HG02840 (cell line): ENCODE results near the gene COL23A1.
"Not testable (repeated sequence)": the region's sequence is repeated elsewhere in the genome, so short reads cannot be mapped to it uniquely, and the experiment has no call there.

Source experiments
- ATAC-seq: cut with Tn5 transposase; IDR thresholded peaks from one replicate; pipeline ENCODE4 v1.9.1; 2021; ENCODE audit warnings: mild to moderate bottlenecking, moderate library complexity, moderate number of reproducible peaks; ENCODE audit not compliant: unreplicated experiment, low FRiP score

Gene COL23A1

DNA sequence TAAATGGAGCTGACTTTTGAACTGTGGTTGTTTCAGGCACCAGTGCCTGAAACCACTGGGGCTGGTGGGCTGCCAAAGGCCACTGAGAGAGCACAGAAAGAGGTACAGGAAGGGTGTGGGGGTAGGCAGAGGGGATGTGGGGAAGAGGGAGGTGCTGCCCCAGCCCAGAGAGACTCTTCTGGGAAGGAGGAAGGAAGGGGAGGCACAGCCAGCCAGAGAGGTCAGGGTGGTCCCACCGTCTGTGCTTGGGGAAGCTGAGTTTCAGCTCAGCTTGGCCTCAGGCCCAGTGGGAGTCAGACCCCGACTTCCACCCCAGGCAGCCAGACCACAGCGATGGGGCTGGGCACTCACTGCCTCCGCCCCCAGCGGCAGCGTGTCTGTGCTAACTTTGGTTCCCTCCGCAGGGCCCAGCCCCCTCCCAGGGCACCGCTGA lies 348.9 kb downstream of the COL23A1 start:
- ATAC-seq = no peak

DNA sequence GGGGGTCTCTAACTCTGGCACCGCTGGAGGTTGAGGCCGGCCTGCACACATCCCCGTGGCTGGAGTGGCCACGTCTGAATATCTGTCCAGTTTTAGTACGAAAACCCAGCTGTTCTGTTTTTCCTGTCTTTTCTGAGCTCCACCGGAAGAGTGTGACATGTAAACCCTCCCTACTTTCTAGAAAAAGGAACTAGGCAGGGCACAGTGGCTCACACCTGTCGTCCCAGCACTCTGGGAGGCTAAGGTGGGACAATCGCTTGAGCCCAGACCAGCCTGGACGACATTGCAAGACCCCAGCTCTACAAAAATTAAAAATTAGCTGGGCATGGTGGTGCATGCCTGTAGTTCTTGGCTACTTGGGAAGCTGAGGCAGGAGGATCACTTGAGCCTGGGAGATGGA lies 349.4 kb downstream of the COL23A1 start:
- no peak for ATAC-seq

DNA sequence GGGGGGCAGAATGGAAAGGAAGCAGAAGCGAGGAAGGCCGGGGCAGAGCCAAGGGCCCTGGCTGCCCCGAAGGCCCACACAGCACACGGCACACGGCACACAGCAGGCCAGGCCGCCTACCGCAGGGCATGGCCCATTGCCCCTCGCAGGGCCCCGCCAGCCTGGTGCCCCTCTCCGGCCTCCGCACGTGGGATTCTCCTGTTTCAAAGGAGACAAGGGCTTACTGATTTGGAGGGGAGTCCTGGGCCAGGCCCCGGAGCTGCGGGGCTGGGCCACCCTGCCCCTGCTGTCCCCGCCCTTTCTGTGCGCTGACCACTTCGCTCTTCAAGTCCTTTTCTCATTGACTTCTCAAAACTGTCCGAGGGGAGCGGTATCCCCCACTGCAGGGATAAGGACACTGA lies 349.9 kb downstream of the COL23A1 start:
- no peak for ATAC-seq

DNA sequence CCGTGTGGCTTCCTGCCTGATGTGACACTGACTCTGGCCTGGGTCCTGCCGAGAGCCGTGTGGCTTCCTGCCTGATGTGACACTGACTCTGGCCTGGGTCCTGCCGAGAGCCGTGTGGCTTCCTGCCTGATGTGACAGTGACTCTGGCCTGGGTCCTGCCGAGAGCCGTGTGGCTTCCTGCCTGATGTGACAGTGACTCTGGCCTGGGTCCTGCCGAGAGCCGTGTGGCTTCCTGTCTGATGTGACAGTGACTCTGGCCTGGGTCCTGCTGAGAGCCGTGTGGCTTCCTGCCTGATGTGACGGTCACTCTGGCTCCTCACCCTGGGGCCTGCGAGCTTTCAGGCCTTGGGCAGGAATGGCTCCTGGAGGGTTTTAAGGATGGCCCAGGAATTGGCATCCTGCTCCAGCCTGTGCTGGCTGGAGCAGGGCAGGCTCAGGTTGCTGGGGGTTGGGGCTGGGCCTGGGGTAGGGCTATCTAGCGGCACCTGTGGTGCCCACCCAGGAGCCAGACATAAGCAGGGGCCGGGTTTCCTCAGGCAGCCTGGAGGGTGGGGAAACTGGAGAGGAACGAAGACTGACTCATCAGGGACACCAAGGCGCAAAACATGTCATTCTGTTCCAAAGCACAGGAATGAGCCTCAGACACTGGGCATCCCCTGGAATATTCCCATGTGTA lies 350.4 kb downstream of the COL23A1 start:
- not testable (repeated sequence) for ATAC-seq

DNA sequence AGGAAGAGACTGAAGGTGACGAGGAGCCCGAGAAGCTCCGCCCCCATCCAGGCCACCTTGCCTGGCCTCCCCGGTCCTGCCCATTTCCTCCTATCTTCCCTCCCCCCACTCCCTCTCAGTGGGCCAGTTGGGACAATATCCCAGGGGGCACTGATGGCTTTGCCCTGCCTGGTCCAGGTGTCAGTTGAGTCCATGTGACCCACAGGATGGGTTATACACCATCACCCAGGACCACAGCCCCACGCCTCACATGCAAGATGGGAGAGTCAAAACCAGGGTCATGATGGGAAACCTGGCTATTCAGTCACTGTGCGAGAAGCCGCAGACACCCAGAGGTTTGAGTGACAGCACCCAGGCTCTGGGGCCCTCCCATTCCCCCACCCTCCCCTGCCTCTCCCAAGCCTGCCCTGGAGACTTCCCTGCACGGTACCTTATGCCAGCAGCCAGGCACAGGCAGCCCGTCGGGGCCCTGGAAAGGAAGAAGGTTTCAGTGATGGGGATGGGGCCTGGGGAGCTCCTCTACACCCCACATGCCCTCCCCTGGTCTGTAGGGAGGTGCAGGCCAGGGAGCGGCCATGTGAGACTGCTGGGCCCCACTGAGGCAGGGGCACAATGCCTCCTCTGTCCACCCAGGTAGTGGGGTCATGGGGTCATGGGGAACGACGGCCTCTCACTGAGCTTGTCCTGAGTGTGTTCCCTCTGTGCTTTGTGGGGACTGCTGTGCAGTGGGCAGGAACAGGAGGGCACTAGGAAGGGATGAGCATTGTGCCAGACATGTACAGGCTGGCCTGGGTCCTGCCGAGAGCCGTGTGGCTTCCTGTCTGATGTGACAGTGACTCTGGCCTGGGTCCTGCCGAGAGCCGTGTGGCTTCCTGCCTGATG lies 351.2 kb downstream of the COL23A1 start:
- ATAC-seq = no peak

GRCh38 chr5:178238313-178238635 lies 351.9 kb downstream of the COL23A1 start:
- no peak for ATAC-seq

GRCh38 chr5:178237431-178238312 lies 352.5 kb downstream of the COL23A1 start:
- ATAC-seq = no peak

DNA sequence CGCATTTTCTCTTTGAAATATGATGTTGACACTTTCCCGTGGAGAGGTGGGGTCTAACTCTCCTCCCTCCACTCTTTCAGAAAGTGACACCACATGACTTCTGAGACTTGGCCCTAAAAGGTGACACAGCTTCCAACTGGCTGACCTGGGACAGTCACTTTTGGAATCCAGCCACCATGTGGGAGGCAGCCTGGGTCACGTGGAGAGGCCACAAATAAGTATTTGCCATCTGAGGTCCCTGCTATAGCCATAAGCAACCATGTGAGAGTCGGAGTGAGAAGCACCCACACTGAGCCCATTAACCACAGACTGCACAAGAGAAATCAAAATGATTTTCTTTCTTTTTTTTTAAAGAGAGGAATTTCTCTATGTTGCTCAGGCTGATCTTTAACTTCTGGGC lies 353.5 kb downstream of the COL23A1 start:
- ATAC-seq = no peak

GRCh38 chr5:178236126-178236525 lies 354.1 kb downstream of the COL23A1 start:
- no peak for ATAC-seq

DNA sequence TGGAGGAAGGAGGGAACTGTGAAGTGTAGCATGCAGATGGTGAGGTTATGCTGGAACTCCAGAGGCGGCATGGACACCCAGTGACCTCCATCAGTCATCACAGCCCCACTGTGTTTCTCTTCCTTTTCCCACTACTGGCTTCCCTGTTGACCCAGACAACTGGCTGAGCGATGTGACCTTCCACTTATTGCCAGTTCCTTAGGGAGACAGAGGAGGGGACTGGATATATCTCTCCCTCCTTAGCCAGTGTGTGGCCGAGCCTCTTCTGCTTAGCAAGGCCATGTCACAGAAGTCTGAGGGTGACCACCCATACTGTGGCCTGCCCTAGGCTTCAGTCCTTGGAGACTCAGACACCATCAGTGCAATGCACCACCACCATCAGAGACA lies 354.6 kb downstream of the COL23A1 start:
- no peak for ATAC-seq

DNA sequence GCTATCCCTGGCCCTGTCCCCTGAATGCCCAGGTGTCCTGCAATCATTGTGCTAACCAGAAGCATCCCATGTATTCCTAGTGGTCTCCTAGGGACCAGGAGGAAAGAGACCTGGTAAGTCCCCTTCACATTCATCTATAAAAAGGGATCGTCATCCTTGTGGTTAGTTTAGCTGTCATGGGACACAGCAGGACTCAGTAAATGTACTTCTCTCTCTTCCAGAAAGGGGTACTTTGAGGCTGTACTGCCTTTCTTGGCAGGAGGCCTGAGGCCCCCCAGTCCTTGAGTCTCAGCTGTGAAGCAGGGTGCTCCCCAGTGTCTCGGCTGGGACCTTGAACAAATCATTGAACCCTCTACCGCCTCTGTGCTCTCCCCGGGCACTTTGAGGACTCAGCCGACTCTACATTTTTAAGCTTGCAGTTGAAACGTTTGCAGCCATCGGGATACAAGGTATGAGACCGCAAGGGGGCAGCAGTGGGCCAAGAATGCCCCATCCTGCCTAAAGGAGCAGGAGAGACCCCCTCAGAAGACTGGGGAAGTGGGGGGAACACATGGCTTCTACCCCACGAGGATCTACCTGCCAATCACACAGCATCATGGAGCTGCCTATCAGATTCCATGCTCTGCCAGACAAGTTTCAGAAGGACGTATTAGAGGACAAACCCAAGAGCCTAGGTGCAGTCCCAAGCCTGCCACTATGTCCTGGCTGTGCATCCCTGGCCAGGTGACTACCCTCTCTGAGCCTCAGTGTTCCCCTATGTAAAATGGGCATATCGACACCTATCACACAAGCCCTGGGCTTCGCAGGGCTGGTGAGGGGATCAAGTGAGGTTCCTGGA lies 355.2 kb downstream of the COL23A1 start:
- ATAC-seq = no peak

DNA sequence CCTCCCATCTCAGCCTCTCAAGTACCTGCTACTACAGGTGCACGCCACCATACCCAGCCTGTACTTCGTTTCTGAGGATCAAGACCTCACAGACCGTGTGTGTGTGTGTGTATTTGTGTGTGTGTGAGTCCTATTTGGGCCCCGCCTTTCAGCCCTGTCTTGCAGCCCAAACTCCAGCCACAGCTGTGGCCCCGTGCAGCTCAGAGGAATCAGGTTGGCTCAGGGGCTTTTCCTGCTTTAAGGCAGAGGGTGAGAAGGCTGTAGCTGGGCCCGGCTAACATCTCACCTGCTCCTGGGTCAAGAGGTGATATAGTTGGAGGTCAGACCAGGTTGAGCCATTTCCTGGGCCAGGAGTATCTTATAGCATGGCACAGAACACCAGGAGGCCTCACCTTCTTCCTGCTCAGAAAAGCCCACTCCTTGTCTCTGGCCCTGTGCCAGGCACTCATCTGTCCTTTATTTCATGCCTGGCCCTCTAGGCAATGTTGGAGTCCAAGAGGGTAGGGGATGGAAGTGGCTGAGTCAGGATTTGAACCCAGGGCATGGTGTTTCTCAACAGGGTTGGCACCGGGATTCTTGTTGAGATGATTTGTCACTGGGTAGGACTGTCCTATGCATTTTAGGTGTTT lies 356.0 kb downstream of the COL23A1 start:
- ATAC-seq = no peak

GRCh38 chr5:178232920-178233429 lies 357.2 kb downstream of the COL23A1 start:
- ATAC-seq = no peak

DNA sequence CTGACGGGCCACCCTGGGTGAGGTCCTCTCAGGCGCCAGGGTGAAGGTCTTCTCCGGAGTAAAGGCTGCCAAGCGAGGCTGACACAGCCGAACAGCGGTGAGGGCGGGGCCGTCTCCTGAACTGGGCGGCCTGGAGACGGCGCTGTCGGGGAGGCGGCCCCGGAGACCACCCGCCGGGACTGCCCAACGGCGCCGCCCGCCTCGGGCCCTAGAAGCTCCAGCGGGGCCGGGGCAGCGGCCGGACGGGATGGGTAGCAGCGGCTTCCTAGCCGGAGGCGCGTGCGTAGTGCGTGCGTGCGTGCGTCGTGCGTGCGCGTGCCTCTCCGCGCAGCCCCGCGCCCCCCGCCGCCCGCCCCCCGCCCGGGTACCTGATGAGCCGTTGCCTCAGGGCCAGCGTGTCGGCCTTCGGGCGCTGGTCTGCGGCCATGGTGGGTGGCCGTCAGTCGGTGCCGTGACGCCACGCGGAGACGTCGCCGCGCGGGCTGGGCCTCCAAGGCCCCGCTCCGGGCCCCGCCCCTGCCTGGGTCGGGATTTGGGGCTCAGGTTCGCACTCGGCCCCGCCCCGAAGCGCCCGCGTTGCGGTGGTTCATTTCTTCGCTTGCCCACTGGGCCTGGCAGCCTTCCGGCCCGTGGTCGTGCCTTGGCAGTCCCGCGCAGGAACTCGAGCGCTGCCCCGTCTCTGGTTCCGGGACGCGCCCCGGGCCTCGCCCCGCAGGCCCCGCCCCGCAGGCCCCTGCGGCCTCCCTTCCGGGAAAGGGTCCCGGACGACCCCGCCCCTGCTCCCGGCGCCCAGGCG lies 357.9 kb downstream of the COL23A1 start, which contains the start of gene PHYKPL:
Gene PHYKPL, minus strand, starts transcription at position 679 of the 796 bp plus-strand sequence. Its CDS starts 252 bp downstream, at position 427.
- peak; percentile 63 for ATAC-seq

DNA sequence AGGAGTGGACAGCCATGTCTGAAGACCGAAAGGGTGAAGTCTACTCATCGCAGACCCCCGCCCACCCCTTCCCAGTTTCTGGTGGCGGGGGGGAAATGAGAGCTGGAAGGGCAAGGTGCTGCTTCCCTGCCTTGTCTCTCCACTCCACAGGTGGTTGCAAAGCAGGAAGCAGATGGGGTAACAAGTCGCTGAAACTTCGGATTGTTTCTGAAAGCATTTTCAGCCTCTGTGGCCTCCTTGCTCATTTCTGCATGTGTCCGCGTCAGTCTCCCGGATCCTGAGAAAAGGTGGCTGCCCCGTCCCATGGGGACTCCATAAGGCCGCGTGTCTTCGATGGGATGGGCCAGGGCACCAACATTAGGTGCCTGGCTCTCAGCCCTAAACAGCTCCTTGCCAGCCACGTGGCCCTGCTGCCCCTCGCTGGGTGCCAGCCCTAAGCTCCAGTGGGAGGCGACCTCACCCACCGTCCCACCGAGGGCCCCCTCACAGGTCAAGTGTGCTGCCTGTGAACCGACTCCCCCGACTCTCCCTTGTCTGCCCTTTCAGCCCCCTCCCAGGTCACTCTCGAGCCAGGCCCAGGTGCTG lies 358.6 kb downstream of the COL23A1 start:
- no peak for ATAC-seq

- ATAC-seq = no peak
Observed at GRCh38 chr5:178230879-178231538, 359.2 kb downstream of the COL23A1 start.

DNA sequence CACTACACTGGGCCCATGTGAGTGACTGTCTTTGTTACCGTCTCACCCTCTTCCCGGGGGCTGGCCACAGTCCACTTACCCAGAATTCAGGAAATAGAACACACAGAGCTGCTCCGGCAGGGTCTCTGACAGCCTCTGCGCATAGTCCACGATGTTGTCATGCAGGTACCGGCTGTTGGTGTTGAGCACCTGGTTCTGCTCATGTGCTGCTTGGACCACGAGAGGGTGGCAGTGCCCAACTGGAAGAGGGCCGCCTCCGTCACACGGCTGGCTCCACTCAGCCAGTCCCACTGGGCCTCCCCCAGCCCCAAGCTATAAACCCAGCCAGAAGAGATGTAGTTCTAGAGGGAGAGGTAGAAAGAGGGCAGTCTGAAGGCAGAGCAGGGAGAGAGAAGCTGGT lies 360.3 kb downstream of the COL23A1 start:
- ATAC-seq = no peak

DNA sequence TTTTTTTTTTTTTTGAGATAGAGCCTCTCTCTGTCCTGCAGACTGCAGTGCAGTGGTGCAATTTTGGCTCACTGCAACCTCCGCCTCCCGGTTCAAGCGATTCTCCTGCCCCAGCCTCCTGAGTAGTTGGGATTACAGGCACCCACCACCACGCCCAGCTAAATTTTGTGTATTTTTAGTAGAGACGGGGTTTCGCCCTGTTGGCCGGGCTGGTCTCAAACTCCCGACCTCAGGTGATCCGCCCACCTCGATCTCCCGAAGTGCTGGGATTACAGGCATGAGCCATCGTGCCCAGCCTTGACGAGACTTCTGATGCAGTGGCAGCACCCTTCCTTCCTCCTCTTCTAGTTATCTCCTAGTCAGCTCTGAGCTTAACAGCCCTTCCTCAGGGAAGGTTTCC lies 361.1 kb downstream of the COL23A1 start:
- ATAC-seq = not testable (repeated sequence)
